LHCN-M2 (cell line): ENCODE data around the gene PCDHB12. TPM values are rescaled to one million over a fixed set of nuclear protein-coding genes. Genes with fewer than 3 reads are reported as not detected.
A peak's percentile ranks its signal among the peaks of the same experiment; 100 is the strongest.
"Not testable (repeated sequence)": the region's sequence is repeated elsewhere in the genome, so short reads cannot be mapped to it uniquely, and the experiment has no call there.

Experiments used
- DNase-seq: peaks from one replicate; pipeline ENCODE4 v3.0.0-alpha.2; 2012; ENCODE audit warnings: low read depth
- total RNA-seq: library from RNA; depleted of rRNA; stranded (reverse); fragments of >200 nt; gene quantifications from 2 replicates; pipeline ENCODE4 v1.2.3, GENCODE V29; 2014

Gene PCDHB12
- total RNA-seq, 1 experiment from 2014 or later = 3.1 TPM

- DNase-seq = not testable (repeated sequence)
Observed at GRCh38 chr5:141201646-141202045, 6.9 kb upstream of the PCDHB12 start.

DNA sequence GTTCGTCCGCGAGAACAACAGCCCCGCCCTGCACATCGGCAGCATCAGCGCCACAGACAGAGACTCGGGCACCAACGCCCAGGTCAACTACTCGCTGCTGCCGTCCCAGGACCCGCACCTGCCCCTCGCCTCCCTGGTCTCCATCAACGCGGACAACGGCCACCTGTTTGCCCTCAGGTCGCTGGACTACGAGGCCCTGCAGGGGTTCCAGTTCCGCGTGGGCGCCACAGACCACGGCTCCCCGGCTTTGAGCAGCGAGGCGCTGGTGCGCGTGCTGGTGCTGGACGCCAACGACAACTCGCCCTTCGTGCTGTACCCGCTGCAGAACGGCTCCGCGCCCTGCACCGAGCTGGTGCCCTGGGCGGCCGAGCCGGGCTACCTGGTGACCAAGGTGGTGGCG lies 1.8 kb downstream of the PCDHB12 start:
- DNase-seq = not testable (repeated sequence)

GRCh38 chr5:141210849-141211248 lies 2.3 kb downstream of the PCDHB12 start:
- DNase-seq = not testable (repeated sequence)

DNA sequence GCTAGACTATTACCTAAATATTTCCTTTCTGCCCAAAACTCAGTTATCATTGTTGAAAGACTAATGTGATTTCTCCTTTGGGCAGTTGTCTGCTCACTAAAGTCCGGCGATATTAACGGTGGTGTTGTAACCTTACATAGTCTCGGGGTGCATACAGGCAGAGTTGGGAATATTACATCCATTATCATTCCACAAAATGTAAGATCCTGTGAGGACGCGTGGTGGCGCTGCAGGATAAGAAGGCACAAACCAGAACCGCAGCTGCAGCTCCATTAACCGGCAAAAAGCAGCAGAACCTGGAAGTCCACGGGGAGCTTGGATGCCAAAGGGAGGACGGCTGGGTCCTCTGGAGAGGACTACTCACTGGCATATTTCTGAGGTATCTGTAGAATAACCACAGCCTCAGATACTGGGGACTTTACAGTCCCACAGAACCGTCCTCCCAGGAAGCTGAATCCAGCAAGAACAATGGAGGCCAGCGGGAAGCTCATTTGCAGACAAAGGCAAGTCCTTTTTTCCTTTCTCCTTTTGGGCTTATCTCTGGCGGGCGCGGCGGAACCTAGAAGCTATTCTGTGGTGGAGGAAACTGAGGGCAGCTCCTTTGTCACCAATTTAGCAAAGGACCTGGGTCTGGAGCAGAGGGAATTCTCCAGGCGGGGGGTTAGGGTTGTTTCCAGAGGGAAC lies 5.3 kb downstream of the PCDHB12 start, which contains the start of gene PCDHB13:
TSS of gene PCDHB13 (plus strand) at position 264 of the 684 bp plus-strand sequence. CDS start at position 469, 205 bp downstream.
- peak; percentile 75 for DNase-seq

DNA sequence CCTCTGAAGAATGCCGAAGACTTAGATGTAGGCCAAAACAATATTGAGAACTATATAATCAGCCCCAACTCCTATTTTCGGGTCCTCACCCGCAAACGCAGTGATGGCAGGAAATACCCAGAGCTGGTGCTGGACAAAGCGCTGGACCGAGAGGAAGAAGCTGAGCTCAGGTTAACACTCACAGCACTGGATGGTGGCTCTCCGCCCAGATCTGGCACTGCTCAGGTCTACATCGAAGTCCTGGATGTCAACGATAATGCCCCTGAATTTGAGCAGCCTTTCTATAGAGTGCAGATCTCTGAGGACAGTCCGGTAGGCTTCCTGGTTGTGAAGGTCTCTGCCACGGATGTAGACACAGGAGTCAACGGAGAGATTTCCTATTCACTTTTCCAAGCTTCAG lies 6.1 kb downstream of the PCDHB12 start:
- DNase-seq = not testable (repeated sequence)

- DNase-seq = not testable (repeated sequence)
Observed at GRCh38 chr5:141215504-141215903, 7.0 kb downstream of the PCDHB12 start.

GRCh38 chr5:141216035-141216434 lies 7.5 kb downstream of the PCDHB12 start:
- not testable (repeated sequence) for DNase-seq

DNA sequence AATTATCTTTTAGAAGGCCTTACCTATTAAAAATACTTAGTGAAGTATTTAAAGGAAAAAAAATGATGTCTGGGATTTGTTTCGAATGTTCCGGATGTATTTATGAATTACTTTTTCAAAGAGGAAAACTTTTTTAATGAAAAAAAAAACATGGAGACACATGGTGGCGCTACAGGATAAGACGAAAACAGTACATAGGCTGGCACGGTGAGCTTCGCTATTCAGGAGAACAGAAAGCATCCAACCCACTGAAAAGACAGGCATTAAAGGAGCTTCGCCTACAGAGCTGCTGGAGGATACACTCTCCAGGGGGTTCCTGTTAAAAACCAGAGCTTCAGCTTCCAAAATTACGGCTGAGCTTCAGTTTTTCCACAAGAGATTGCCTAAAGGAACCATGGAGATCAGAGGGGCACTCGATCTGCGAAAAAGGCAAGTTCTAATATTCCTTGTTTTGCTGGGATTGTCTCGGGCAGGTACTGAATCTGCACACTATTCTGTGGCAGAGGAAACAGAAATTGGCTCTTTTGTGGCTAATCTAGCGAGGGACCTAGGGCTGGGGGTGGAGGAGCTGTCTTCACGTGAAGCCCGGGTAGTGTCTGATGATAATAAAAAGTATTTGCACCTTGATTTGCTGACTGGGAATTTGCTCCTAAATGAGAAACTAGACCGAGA lies 14.7 kb downstream of the PCDHB12 start, which contains the start of gene PCDHB14:
TSS of gene PCDHB14 (plus strand) at position 232 of the 672 bp plus-strand sequence. CDS start at position 395, 163 bp downstream.
- DNase-seq = peak; percentile 35

- not testable (repeated sequence) for DNase-seq
Observed at GRCh38 chr5:141224844-141225243, 16.3 kb downstream of the PCDHB12 start.

- not testable (repeated sequence) for DNase-seq
Observed at GRCh38 chr5:141225421-141225820, 16.9 kb downstream of the PCDHB12 start.

DNA sequence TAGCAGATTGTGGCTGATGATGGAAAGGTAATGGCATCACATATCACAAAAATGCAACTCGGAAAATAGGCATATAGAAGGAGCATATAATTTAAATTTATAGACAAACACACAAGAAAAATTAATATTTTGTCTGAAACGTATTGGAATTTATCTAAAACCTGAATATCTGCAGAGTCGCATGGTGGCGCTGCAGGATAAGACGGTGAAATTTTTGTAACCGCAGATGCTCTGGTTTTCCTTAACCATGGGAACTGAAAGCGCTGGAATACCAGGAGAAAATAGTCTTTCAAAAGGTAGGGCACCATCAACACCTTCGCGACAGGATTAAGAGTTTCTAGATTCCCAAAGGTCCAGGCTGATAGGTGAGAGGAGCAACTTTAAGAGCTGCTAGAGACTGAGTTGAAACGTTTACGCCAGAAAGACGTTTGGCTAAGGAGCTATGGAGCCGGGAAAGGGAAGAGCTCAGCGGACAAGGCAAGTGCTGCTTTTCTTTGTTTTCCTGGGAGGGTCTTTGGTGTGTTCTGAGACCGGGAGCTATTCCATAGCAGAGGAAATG lies 25.7 kb downstream of the PCDHB12 start:
- peak; percentile 22 for DNase-seq

GRCh38 chr5:141235922-141236321 lies 27.4 kb downstream of the PCDHB12 start:
- not testable (repeated sequence) for DNase-seq

DNA sequence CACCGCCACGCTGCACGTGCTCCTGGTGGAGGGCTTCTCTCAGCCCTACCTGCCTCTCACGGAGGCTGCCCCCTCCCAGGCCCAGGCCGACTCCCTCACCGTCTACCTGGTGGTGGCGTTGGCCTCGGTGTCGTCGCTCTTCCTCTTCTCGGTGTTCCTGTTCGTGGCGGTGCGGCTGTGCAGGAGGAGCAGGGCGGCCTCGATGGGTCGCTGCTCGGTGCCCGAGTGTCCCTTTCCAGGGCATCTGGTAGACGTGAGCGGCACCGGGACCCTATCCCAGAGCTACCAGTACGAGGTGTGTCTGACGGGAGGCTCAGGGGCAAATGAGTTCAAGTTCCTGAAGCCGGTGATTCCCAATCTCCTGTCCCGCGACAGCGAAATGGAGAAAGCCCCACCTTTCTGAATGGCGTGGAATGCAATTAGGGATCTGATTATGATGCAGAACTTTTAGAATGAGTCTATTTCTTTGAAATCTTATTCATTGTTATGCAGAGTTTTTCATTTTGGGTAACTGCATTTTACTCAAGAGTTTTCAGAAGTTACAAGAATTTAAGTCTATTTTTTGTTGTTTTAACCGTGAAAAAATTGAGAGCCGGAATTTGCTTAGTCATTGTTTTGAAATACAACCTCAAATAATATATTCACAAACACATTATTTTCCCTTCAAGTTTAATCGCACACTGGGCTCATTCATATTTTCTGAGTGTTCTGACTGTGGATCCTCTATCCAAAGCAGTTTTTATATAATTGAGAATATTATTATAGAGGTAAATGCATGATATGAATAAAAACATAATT lies 28.2 kb downstream of the PCDHB12 start:
- DNase-seq = no peak

- no peak for DNase-seq
Observed at GRCh38 chr5:141241496-141241895, 33.0 kb downstream of the PCDHB12 start.

DNA sequence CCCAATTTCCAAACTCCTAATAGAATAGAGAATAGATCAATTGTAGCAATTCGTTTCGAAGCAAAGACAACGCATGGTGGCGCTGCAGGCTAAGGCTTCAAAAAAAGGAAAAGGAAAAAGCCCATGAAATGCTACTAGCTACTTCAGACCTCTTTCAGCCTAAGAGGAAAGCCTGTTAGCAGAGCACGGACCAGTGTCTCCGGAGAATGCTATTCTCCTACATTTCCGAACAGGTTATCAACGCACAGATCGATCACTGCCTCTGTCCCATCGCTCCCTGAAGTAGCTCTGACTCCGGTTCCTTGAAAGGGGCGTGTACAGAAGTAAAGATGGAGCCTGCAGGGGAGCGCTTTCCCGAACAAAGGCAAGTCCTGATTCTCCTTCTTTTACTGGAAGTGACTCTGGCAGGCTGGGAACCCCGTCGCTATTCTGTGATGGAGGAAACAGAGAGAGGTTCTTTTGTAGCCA lies 36.8 kb downstream of the PCDHB12 start, which contains the start of gene PCDHB15:
TSS of gene PCDHB15 (plus strand) at position 146 of the 468 bp plus-strand sequence. CDS start at position 330, 184 bp downstream.
- peak; percentile 37 for DNase-seq

- not testable (repeated sequence) for DNase-seq
Observed at GRCh38 chr5:141246971-141247370, 38.5 kb downstream of the PCDHB12 start.

DNA sequence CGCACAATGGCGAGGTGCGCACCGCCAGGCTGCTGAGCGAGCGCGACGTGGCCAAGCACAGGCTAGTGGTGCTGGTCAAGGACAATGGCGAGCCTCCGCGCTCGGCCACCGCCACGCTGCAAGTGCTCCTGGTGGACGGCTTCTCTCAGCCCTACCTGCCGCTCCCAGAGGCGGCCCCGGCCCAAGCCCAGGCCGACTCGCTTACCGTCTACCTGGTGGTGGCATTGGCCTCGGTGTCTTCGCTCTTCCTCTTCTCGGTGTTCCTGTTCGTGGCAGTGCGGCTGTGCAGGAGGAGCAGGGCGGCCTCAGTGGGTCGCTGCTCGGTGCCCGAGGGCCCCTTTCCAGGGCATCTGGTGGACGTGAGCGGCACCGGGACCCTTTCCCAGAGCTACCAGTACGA lies 38.9 kb downstream of the PCDHB12 start:
- DNase-seq = not testable (repeated sequence)

- DNase-seq = no peak
Observed at GRCh38 chr5:141250576-141250975, 42.1 kb downstream of the PCDHB12 start.

GRCh38 chr5:141258464-141258863 lies 49.9 kb downstream of the PCDHB12 start:
- DNase-seq = no peak

- DNase-seq = no peak
Observed at GRCh38 chr5:141258948-141259347, 50.4 kb downstream of the PCDHB12 start.
